GM18502 (cell line): ENCODE data around the gene SOD3.

Experiments used
- ATAC-seq: cut with Tn5 transposase; IDR thresholded peaks from one replicate; pipeline ENCODE4 v1.9.1; 2021; ENCODE audit warnings: mild to moderate bottlenecking; ENCODE audit not compliant: unreplicated experiment, poor library complexity

SOD3 gene

GRCh38 chr4:24800325-24800895 is 5.0 kb downstream of the SOD3 start:
- ATAC-seq: no peak

GRCh38 chr4:24801136-24801855 is 5.9 kb downstream of the SOD3 start:
- no peak for ATAC-seq

GRCh38 chr4:24802648-24803047 is 7.3 kb downstream of the SOD3 start:
- no peak for ATAC-seq

DNA sequence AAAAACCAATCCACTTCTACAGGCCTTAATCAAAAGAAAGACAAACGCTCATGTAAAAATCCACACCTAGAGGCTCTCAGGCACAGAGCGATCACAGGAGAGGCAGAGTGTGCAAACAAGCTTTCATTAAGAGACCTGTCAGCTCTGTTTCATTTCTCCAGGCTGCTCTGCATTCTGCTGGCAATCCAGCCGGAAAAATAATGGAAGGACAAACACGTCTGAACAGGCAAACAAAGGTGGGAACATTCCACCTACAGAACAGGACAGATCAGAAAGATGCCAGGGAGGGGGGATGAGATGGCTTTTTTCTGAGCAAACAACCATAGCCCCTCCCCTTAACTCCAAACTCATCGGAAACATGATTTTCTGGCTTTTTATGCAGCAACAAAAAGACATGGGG is 9.7 kb downstream of the SOD3 start:
- ATAC-seq: no peak

GRCh38 chr4:24805566-24805965 is 10.2 kb downstream of the SOD3 start:
- no peak for ATAC-seq

DNA sequence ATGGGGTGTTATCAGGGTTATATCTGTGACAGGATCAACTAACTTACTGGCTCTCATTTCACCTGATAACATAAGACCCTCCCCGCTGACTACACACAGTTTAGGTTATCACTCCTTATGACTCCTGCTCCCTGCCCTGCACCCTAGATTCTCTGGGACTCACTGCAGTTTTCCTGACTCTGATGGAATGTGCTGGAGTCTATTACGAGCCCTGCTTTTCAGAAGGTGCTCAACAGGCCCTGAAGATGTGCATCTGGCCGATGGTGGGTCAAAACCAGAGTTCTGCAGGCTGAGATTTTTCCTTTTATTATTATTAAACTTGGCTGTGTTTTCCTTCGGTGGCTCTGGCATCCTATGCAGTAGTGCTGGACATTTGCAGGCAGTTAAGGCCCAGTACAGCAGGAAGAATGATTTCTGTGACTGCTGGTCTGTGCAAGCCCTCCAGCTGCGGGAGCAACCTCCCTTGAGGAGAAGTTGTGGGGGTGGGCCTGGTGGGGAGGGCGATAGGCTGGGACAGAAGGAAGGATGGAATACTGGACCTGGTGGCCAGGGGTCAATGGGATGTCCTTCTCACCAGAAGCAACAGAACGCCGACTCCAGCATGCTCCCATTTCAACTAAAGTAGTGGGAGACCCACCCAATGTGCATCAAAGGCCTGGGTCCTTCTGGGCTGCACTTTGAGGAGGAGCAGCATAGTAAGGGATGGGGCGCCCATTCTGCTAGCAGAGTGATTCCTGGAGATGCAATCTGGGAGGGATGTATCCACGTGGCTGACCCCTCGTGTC is 11.0 kb downstream of the SOD3 start:
- ATAC-seq: no peak

DNA sequence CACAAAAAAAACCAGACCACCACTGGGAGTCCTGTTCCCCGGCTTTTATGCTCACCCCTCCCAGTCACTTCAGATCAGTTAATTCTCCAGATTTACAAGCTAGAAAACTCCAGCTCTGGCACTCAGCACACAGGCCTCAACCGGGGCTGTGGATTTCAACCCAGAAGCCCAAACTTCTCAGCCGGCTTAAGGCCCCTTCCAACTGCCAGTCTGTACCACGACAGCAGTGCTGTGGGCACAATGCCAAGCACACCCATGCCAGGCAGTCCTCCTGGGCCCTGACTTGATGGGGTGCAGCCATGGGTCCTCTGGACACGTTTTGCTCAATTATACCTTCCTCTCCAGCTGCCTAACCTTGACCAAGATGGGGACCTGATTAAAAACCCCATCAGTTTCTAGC is 12.2 kb downstream of the SOD3 start:
- ATAC-seq: no peak

DNA sequence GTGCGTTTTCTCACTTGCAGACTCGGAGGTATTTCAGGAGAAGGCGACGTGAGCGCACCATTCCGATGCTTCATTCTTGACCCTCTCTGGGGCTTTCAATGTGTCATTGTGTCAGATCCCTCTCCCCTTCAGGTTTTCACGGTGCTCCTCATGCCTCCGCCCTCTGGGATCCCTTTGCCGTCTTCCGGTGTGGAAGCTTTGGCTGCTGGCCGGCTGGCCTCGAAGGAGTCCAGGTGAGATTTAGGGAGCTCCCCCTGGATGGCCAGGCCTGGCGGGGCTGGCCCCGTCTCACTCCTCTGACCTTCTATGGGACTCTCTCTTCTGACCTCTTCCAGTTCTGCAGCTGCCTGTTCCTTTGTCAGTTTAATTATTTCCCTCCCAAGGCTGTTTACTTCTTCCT is 12.9 kb downstream of the SOD3 start:
- ATAC-seq: no peak

DNA sequence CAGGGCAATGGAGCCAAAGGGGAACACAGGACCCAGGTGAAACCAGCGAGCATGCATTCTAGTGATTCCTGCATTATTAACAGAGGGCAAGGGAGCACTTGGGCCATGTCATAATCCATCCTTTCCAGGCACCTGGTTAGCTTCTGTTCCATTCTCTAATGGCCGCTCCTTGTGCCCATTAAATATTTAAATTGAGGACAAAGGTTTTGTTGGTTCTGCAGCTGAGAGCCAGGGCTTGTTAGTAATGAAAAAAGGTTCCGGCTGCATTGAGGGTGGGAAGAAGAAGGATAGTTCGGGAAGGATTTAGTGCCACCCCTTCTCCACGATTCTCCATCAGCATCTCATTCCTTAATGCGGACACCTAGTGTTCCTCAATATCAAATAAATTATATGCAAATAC is 13.6 kb downstream of the SOD3 start:
- ATAC-seq: no peak

DNA sequence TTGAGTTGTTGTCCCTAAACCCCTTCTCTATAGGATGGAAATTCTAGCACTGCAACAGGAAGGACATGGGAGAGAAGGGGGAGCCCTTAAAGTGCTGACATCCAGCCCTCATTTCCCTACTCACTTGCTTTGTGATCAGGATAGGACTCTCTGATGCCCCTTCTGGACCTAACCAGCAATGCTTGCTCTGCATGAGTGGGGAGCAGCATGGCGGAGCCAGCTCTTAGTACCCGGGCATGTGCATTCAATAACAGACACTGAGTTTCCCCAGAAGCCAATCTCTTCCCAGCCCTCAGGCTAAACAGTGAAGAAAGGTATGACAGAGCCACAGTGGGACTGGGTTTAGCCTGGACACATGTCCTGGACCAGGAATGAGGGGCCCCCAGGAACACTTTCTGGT is 14.0 kb downstream of the SOD3 start:
- no peak for ATAC-seq

DNA sequence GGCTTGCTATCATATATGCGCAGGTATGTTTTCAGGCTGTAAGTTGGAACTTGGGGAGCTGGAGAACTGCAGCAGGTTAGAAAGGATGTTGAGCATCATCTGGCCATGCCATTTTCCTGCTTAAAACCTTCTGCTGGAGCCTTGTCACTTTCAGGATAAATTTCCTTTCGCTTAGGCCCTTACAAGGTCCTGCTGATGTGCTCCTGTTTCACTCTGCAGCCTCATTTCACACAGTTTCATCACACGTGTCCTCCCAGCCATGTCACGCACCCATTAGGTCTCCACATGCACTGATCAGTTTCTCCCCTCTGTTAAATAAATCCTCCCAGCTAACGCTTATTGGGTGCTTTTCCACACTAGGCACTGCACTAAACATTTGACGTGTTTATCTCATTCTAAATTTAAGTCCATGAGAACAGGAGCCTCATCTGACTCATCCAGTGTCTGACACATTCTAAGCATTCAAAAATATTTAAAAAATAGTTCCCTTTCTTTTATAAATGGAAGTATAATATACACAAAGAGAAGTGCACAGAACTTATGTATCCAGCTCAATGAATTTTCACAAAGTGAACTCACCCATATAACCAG is 14.5 kb downstream of the SOD3 start:
- no peak for ATAC-seq

- ATAC-seq: no peak
These were observed 15.7 kb downstream of the SOD3 start for GRCh38 chr4:24810871-24811631.

GRCh38 chr4:24813732-24814131 is 18.4 kb downstream of the SOD3 start:
- ATAC-seq: no peak

GRCh38 chr4:24816797-24817196 is 21.4 kb downstream of the SOD3 start:
- no peak for ATAC-seq

- ATAC-seq: no peak
These were observed 25.2 kb downstream of the SOD3 start for GRCh38 chr4:24820541-24820940.

DNA sequence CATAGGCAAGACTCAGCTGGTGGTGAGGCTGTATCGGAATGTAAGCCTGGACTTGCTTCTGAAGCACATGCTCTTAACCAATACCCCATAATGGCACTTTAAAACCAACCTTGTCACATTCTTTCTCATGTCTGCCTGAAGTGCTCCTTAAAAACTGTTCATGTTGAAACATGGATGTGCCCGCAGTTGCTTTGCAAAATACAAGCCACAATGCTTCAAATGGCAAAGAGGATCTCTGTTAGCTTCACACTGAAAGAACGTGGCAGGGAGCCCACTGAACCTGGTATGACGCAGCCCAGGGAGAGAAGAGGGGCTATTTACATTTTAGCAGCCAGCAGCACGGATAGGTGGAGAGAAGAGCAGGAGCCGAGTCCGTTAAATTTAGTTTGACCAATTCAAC is 29.3 kb downstream of the SOD3 start:
- ATAC-seq: no peak

DNA sequence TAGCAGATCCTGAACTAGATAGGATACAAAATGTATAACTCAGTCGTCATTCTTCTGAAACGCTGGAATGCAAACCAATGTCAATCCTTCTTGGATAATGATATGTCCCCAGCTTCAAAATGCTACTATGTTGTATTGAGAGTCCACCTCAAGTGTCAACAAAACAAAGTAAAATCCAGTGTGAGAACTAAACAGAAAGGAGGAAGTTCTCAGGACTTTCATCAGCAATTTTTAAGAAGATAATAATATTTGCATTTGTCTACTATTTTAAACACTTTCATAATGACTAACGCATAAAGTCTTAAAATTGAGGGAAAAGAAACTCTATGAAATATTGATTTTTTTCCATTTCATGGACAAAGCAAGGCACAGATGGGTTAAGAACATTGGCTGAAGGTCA is 36.3 kb downstream of the SOD3 start:
- peak; percentile 63 for ATAC-seq

DNA sequence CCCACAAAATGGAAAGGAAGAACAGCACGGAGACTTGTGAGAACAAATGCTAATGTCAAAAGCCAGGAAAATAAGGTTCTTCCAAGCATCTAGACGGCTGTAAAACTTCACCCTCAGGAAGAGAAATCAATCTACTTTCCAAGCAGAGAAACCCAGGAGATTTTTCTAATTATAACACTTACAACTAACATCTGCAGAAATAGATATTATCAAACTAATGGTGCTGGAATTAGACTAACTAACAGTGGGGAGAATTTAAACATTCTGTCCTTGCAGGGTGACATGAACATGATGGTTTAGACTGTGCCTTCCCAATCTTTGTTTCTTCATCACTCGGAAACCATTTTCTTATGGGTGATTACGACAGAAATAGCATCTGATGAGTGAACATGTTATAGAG is 40.3 kb downstream of the SOD3 start:
- ATAC-seq: no peak

- no peak for ATAC-seq
These were observed 41.4 kb downstream of the SOD3 start for GRCh38 chr4:24836661-24837242.

- no peak for ATAC-seq
These were observed 42.0 kb downstream of the SOD3 start for GRCh38 chr4:24837336-24837735.
